Left lobe of liver (tissue), 2 donors: ENCODE data around the gene GPR180. TPM values are rescaled to one million over a fixed set of nuclear protein-coding genes. Genes with fewer than 3 reads are reported as not detected.

ENCODE experiments used
- ATAC-seq: fragments of 200-7000 bp; cut with Tn5 transposase; one replicate; pipeline ENCODE4 v1.9.1; 2020; ENCODE audit warnings: mild to moderate bottlenecking, moderate library complexity
- DNase-seq: peaks from one replicate; pipeline ENCODE4 v3.0.0-alpha.2; 2020; ENCODE audit warnings: low spot score
- total RNA-seq: library from RNA; stranded (reverse); gene quantifications from one replicate; pipeline ENCODE4 v1.2.1, GENCODE V29; 2021
- donor health status: DM: no; HTN: no; CAD: no; lungs with moderate emphysema.
- donor health status: DM: no; HTN: yes; CAD: no.

Gene GPR180
- total RNA-seq, result 4.7 TPM

- DNase-seq, result peak; percentile 95
- peak; percentile 88 for ATAC-seq
These were observed at the start of gene GPR180 for GRCh38 chr13:94601446-94602431. GPR180 (plus strand) TSS chr13:94601857; CDS start chr13:94601928, 71 bp downstream.

GRCh38 chr13:94552095-94552494, 49.6 kb upstream of the GPR180 start:
- no peak for ATAC-seq
- no peak for DNase-seq

GRCh38 chr13:94553766-94554165, 47.9 kb upstream of the GPR180 start:
- DNase-seq (no peak), ATAC-seq (no peak)

GRCh38 chr13:94556041-94556440, 45.6 kb upstream of the GPR180 start:
- no peak for ATAC-seq
- no peak for DNase-seq

GRCh38 chr13:94556621-94557020, 45.0 kb upstream of the GPR180 start:
- ATAC-seq (no peak), DNase-seq (no peak)

GRCh38 chr13:94557684-94558235, 43.9 kb upstream of the GPR180 start:
- no peak for DNase-seq
- no peak for ATAC-seq

- DNase-seq (no peak), ATAC-seq (no peak)
These were observed 42.9 kb upstream of the GPR180 start for GRCh38 chr13:94558716-94559115.

GRCh38 chr13:94559222-94559795, 42.3 kb upstream of the GPR180 start:
- ATAC-seq (no peak), DNase-seq (no peak)

GRCh38 chr13:94560116-94560515, 41.5 kb upstream of the GPR180 start:
- DNase-seq (no peak), ATAC-seq (no peak)

GRCh38 chr13:94561126-94561525, 40.5 kb upstream of the GPR180 start:
- no peak for DNase-seq
- ATAC-seq, result no peak

GRCh38 chr13:94567581-94567980, 34.1 kb upstream of the GPR180 start:
- DNase-seq, result no peak
- ATAC-seq, result no peak

- ATAC-seq, result no peak
- no peak for DNase-seq
These were observed 33.2 kb upstream of the GPR180 start for GRCh38 chr13:94568443-94568842.

- ATAC-seq, result no peak
- no peak for DNase-seq
These were observed 32.0 kb upstream of the GPR180 start for GRCh38 chr13:94569615-94570014.

GRCh38 chr13:94579063-94579462, 22.6 kb upstream of the GPR180 start:
- DNase-seq, result no peak
- peak; percentile 69 for ATAC-seq

- DNase-seq (no peak), ATAC-seq (peak; percentile 32)
These were observed 17.7 kb upstream of the GPR180 start for GRCh38 chr13:94583926-94584325.

GRCh38 chr13:94585543-94586101, 16.0 kb upstream of the GPR180 start:
- peak; percentile 72 for DNase-seq

GRCh38 chr13:94586371-94586770, 15.3 kb upstream of the GPR180 start:
- DNase-seq, result no peak
- no peak for ATAC-seq

More at GRCh38 chr13:94585543-94586101, 16.0 kb upstream of the GPR180 start:
- ATAC-seq, result peak; percentile 68

GRCh38 chr13:94588541-94588940, 13.1 kb upstream of the GPR180 start:
- ATAC-seq (peak; percentile 75), DNase-seq (no peak)

- ATAC-seq, result no peak
- DNase-seq, result no peak
These were observed 10.9 kb upstream of the GPR180 start for GRCh38 chr13:94590744-94591143.

- DNase-seq (peak; percentile 54), ATAC-seq (peak; percentile 56)
These were observed 6.4 kb upstream of the GPR180 start for GRCh38 chr13:94595001-94595949.
